ENCODE measurements around the gene AKAP17A.
"Not testable (repeated sequence)": the region's sequence is repeated elsewhere in the genome, so short reads cannot be mapped to it uniquely, and the experiment has no call there.

Gene AKAP17A

DNA sequence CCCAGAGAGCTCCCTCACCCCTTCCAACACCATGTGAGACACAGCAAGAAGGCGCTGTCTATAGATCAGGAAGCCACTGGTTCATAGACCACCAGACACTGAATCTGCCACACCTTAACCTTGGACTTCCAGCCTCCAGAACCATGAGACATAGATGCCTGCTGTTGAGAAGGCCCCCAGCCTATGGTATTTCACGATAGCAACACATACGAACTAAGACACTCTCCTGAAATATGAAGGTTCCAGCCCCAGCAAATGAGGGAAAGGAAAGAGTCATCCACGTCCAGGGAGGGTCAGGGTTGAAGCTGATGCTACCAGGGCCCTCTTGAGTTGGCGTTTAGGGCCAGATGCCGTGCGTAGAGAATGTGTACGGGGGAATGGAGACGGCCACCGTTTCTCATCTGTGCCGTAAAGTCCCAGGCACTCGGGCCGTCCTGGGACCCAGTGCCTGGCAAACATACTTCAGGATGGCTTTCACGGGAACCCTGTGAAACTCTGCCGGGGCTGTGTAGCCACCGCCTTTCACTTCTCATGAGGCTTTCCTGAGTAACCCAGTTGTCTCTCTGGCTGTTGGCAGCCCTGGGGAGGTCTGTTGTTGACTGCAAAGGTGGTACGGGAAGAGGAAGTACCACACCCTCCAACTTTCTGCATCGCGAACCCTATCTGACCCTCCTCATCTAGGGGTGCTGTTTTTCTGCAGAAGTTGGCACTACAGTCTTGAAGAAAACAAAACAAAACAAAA is 36.8 kb upstream of the AKAP17A start:
- no peak for TF ChIP-seq CTCF (conservative IDR thresholded peaks at IDR 0.05; ENCODE audit: low read depth, low read length)
- DNase-seq (ENCODE audit: low read depth) = no peak
- no peak overlapping the region for H3K4me3 ChIP-seq (ENCODE audit: low read length)

GRCh38 chrX:1555370-1555769 is 36.0 kb upstream of the AKAP17A start:
- TF ChIP-seq CTCF (conservative IDR thresholded peaks at IDR 0.05; ENCODE audit: low read depth, low read length) = no peak
- DNase-seq (ENCODE audit: low read depth) = no peak
- no peak overlapping the region for H3K4me3 ChIP-seq (ENCODE audit: low read length)

GRCh38 chrX:1557442-1557841 is 34.0 kb upstream of the AKAP17A start:
- not testable (repeated sequence) for H3K4me3 ChIP-seq (ENCODE audit: low read length); DNase-seq (ENCODE audit: low read depth)

DNA sequence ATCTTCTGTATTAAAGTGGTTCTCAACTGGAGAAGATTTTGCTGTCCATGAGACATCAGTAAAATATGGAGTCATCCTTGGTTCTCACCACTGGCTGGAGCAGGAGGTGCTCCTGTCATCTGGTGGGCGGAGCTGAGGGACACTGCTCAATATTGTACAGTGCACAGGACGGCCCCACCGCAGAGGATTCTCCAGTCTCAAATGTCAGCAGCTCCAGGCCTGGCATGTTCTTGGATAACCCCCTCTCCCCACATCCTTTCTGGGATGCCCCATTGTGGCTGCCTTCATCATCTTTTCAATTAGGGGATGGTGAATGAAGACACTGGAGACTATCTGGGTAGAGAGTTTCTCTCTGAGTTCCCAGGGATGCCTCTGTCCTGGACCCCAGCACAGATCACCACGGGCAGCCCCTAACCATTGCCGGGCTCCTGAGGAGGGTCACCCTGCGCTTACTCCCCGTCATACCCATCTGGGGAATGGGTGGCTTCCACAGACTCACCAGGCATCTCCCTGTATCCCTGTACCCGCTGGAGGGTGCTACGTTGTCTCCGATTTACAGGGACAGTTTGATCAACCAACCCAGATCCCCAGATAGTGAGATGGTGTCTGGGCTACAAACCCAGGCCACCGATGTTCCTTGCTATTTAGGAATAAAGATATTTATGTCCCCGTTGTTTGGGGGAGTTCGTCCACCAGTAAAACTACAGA is 32.5 kb upstream of the AKAP17A start:
- TF ChIP-seq CTCF (conservative IDR thresholded peaks at IDR 0.05; ENCODE audit: low read depth, low read length) = no peak
- no peak for DNase-seq (ENCODE audit: low read depth)
- H3K4me3 ChIP-seq (ENCODE audit: low read length) = no peak overlapping the region

- no peak for DNase-seq (ENCODE audit: low read depth)
- no peak overlapping the region for H3K4me3 ChIP-seq (ENCODE audit: low read length)
- no peak for TF ChIP-seq CTCF (conservative IDR thresholded peaks at IDR 0.05; ENCODE audit: low read depth, low read length)
Measured at GRCh38 chrX:1561164-1561563, 30.2 kb upstream of the AKAP17A start.

DNA sequence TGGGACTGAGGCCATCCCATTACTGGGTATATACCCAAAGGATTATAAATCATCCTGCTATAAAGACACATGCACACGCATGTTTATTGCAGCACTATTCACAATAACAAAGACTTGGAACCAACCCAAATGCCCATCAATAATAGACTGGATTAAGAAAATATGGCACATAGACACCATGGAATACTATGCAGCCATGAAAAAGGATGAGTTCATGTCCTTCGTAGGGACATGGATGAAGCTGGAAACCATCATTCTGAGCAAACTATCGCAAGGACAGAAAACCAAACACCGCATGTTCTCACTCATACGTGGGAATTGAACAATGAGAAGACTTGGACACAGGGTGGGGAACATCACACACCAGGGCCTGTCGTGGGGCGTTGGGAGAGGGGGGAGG is 27.3 kb upstream of the AKAP17A start:
- not testable (repeated sequence) for DNase-seq (ENCODE audit: low read depth); H3K4me3 ChIP-seq (ENCODE audit: low read length)

GRCh38 chrX:1564750-1565683 is 26.4 kb upstream of the AKAP17A start:
- TF ChIP-seq CTCF (conservative IDR thresholded peaks at IDR 0.05; ENCODE audit: low read depth, low read length) = no peak
- no peak for DNase-seq (ENCODE audit: low read depth)
- H3K4me3 ChIP-seq (ENCODE audit: low read length) = no peak overlapping the region

DNA sequence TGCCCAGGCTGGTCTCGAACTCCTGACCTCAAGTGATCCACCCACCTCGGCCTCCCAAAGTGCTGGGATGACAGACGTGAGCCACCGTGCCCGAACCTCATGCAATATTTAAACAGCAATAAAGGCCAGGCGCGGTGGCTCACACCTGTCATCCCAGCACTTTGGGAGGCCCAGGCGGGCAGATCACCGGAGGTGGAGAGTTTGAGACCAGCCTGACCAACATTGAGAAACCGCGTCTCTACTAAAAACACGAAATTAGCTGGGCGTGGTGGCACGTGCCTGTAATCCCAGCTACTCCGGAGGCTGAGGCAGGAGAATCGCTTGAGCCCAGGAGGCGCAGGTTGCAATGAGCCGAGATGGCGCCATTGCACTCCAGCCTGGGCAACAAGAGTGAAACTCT is 17.2 kb upstream of the AKAP17A start:
- not testable (repeated sequence) for DNase-seq (ENCODE audit: low read depth)

More for the DNA sequence above, 17.2 kb upstream of the AKAP17A start:
- H3K4me3 ChIP-seq (ENCODE audit: low read length) = not testable (repeated sequence)

All from retinal pigment epithelial cell (primary cell).